GM19240 (cell line): ENCODE results near the gene PRSS16.
"Not testable (repeated sequence)": the region's sequence is repeated elsewhere in the genome, so short reads cannot be mapped to it uniquely, and the experiment has no call there.

Source experiments
- DNase-seq: peaks from one replicate; pipeline ENCODE4 v3.0.0; 2011; ENCODE audit warnings: low spot score; ENCODE audit not compliant: insufficient read length

Gene PRSS16, protein sequence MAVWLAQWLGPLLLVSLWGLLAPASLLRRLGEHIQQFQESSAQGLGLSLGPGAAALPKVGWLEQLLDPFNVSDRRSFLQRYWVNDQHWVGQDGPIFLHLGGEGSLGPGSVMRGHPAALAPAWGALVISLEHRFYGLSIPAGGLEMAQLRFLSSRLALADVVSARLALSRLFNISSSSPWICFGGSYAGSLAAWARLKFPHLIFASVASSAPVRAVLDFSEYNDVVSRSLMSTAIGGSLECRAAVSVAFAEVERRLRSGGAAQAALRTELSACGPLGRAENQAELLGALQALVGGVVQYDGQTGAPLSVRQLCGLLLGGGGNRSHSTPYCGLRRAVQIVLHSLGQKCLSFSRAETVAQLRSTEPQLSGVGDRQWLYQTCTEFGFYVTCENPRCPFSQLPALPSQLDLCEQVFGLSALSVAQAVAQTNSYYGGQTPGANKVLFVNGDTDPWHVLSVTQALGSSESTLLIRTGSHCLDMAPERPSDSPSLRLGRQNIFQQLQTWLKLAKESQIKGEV

DNA sequence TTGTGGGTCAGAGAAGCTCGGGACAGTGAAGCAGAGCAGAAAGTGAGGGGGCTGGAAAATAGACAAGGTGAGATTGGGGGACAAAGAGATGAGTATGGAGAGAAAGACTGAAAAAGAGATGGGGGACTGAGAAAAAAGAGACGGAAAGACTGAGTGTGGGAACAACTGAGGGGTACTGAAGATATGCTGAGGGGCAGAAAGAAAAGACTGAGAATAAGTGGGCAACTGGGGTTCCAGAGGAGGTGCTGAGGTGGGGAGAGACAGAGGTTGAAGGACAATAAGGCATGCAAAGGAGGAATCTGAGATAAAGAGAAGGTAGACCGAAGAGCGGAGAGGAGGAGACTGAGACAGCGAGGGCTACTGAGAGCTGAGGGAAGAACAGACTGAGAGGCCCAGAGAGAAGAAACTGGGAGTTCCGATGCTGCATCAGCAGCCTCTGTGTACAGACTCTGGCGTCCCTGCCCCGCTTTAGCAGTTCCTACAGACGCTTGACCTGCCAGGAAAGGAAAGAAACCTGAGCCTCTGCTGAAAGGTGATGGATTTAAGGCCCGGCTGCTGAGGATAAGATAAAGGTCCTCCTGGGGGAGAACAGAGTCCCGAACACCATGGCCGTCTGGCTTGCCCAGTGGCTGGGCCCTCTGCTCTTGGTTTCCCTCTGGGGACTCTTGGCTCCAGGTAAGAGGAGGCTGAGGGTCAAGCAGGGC is at the start of gene PRSS16:
TSS of gene PRSS16 (plus strand) at position 569 of the 704 bp plus-strand sequence. CDS start at position 606, 37 bp downstream.
- no peak for DNase-seq

- DNase-seq, result no peak
Observed at GRCh38 chr6:27205375-27206278, 41.9 kb upstream of the PRSS16 start.

- DNase-seq, result no peak
Observed at GRCh38 chr6:27206806-27207205, 40.7 kb upstream of the PRSS16 start.

DNA sequence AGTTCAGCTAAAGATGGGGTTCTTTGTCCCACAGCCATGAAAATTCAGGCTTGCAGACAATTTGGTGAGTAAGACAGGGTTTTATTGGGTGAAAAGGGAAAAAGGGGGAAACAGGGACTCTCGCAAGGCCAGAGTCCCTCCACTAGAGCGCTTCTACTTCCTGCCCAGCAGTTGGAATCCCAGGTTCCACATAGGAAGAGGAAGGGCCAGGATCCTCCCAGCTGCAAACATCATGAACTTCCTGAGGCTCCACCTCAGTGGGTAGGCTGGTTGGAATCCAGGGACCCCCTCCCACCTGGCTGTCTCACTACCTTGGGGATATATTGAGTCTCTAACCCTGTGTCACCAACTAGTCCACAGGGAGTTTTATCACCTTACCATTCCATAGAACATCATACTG is 39.5 kb upstream of the PRSS16 start:
- DNase-seq, result no peak

DNA sequence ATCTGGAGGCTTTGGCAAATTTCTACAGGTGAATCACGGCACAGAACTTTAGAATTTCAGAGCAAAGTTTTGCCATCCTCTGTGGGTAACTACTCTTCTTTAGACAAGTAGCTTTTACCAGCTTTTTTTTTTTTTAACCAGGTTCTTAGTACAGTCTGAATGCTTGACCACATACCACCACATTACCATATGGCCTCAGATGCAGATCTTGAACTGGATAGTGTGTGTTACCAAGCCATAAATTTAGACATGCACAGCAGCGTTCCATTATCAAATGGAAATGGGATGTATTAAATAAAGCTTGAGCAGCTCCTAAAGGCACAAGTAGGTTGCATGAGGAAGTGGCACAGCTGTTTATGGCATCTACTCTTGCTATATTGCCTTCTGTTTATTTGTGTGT is 38.3 kb upstream of the PRSS16 start:
- no peak for DNase-seq

DNA sequence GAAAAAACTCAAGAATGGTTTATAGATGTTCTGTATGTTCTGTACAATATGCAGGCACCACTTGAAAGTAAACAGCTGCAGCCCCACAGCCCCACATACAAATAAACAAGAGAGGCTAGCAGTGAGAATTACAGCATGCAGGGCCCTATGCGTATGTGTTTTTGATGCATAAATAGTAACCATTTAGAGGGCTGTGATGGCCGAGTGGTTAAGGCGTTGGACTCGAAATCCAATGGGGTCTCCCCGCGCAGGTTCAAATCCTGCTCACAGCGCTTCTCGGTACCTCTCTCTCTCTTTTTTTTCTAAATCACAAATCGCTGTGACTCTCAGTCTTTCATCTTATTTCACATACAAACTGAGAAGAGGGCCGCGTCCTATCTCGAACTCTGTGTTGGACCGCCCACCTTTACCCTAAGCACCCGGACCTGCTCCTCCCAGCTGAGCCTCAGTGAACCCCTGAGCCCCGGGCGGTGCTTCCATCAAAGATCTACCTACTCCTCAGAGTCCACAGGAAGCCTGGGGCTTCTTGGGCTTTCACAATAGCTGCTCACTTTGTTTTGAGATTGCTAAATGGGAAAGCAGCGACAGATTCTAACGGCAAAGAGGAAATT is 37.7 kb upstream of the PRSS16 start:
- DNase-seq, result no peak

- DNase-seq, result not testable (repeated sequence)
Observed at GRCh38 chr6:27213091-27213517, 34.4 kb upstream of the PRSS16 start.

- no peak for DNase-seq
Observed at GRCh38 chr6:27213544-27214125, 33.9 kb upstream of the PRSS16 start.

GRCh38 chr6:27214126-27214601 is 33.3 kb upstream of the PRSS16 start:
- no peak for DNase-seq

DNA sequence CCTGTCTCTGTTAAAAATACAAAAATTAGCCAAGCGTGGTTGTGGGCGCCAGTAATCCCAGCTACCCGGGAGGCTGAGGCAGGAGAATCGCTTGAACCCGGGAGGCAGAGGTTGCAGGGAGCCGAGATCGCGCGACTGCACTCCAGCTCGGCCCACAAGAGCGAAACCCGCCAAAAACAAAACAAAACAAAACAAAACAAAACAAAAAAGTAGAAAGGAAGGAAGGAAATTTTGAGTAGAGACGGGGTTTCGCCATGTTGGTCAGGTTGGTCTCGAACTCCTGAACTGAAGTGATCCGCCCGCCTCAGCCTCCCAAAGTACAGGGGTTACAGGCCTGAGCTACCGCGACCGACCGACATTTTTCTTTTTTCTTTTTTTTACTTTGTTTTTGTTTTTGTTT is 30.6 kb upstream of the PRSS16 start:
- DNase-seq, result no peak

- not testable (repeated sequence) for DNase-seq
Observed at GRCh38 chr6:27222971-27223370, 24.5 kb upstream of the PRSS16 start.

DNA sequence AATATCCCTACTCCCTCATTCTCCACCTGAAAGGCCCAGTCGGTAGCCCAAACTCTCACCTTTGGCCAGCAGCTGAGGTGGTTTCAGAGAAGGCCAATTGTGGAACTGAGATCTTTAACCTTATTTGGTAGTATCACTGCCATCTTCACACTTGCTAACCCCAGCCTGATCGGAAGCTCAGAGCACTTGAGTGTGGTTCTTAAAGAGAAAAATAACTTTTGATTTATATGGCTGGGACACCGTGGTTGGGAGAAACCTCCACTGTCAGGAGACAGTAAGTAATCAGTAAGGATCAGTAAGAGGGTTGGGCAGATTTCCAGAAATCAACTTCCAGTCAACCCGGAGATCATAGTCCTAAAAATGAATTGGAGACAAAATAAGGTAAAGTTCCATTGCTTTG is 22.8 kb upstream of the PRSS16 start:
- no peak for DNase-seq

DNA sequence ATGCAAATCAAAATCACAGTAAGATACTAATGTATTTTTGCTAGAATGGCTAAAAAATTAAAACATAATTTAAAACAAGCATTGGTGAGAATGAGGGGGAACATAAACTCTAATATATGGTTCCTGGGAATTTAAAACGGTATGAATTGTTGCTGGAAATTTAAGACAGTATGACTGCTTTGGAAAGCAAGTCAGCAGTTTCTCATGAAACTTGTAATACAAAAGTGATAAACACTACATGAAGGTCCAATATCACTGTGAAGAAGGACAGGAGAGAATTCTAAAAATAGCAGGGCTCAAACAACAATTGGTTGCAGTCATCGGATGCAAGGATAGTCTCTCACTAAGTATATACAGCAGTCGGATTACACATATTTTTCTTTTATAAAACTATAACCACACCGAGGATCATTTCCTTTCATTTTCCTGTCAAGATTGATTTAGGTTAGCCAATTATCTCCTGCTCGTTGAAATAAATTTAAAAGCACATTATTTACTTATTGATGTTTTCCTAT is 18.5 kb upstream of the PRSS16 start:
- no peak for DNase-seq

GRCh38 chr6:27230758-27231111 is 16.8 kb upstream of the PRSS16 start:
- no peak for DNase-seq

GRCh38 chr6:27234576-27234975 is 12.9 kb upstream of the PRSS16 start:
- no peak for DNase-seq

DNA sequence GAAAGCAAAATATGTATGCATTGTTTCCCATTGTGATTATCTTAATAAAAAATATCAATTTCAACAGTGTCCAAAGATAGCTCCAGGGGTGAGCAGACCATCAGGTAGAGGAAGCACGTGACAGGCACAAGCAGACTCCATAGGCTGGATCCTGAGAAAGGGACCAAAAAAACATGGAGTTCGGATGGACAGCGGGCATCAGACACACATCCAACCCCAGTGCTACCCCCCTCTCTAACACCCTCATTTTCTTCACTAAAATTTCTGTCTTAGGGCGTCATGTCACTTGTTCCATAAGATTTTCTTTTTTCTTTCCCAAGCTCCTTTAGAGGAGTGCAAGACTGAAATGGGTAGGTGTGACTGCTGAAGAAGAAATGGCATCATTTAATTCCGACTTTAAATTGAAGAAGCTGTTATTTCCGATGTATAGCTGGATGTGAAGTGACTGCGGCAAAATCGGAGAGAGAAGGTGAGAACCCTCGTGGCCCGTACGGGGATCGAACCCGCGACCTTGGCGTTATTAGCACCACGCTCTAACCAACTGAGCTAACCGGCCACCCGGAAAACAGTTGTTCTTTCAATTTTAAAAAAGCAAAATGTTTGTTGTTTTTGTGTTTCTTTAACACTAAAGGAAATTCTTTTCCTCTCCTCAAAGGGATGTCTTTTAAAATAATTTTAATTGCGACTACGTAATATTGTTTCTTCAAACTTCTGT is 10.3 kb upstream of the PRSS16 start:
- DNase-seq, result no peak

- DNase-seq, result no peak
Observed at GRCh38 chr6:27238010-27238983, 9.2 kb upstream of the PRSS16 start.

- no peak for DNase-seq
Observed at GRCh38 chr6:27239258-27239657, 8.2 kb upstream of the PRSS16 start.

DNA sequence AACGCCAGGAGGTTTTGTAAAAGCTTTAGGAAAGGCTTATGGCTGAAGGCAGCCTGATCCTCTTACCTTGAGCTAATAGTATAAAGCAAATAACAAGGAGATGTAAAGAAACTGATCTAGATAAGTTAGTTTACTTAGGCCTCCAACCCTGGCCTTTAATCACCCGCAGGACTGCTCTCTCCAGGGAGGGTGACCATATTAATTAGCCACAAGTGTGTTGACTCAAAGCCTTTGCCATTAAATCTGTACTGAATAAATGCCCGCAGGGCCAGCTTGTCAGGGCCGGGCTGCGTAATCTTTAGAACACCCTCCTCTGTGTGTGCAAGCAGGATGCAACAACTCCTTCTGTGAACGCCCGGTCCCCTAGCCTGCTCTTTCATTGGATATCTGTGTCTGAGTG is 6.1 kb upstream of the PRSS16 start:
- DNase-seq, result no peak
